GM18517 (cell line): Measurements from ENCODE around the gene TMEM62.
"Not testable (repeated sequence)": the region's sequence is repeated elsewhere in the genome, so short reads cannot be mapped to it uniquely, and the experiment has no call there.

Experiments used
- ATAC-seq: cut with Tn5 transposase; IDR thresholded peaks from one replicate; pipeline ENCODE4 v1.9.1; 2021; ENCODE audit warnings: mild to moderate bottlenecking, moderate library complexity; ENCODE audit not compliant: unreplicated experiment

TMEM62 gene

DNA sequence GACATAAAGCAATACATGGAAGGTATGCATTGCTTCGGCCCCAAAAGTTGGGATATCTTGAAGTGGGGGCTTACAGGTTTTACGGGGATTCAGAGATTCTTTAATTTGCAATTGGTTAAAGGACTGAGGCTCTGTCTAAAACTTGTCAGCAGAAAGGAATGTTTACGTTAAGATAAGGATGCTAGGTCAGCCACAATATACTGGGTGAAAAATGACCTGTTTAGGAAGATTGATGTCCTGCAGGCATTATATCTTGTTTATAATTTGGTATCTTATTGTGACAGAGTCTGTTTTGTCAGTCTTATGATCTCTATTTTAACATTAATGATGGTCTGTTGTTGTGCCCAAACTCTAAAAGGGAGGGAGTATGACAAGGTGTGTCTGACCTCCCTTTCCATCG, 36.5 kb downstream of the TMEM62 start:
- no peak for ATAC-seq

DNA sequence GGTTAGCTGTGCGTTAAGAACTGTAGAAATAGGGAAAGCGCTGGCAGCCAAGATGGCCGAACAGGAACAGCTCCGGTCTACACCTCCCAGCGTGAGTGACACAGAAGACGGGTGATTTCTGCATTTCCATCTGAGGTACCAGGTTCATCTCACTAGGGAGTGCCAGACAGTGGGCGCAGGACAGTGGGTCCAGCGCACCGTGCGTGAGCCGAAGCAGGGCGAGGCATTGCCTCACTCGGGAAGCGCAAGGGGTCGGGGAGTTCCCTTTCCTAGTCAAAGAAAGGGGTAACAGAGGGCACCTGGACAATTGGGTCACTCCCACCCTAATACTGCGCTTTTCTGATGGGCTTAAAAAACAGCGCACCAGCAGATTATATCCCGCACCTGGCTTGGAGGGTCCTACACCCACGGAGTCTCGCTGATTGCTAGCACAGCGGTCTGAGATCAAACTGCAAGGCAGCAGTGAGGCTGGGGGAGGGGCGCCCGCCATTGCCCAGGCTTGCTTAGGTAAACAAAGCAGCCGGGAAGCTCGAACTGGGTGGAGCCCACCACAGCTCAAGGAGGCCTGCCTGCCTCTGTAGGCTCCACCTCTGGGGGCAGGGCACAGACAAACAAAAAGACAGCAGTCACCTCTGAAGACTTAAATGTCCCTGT, 42.4 kb downstream of the TMEM62 start:
- not testable (repeated sequence) for ATAC-seq

DNA sequence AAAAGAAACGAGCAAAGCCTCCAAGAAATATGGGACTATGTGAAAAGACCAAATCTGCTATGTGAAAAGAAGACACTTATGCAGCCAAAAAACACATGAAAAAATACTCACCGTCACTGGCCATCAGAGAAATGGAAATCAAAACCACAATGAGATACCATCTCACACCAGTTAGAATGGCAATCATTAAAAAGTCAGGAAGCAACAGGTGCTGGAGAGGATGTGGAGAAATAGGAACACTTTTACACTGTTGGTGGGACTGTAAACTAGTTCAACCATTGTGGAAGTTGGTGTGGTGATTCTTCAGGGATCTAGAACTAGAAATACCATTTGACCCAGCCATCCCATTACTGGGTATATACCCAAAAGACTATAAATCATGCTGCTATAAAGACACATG, 43.8 kb downstream of the TMEM62 start:
- ATAC-seq = not testable (repeated sequence)

DNA sequence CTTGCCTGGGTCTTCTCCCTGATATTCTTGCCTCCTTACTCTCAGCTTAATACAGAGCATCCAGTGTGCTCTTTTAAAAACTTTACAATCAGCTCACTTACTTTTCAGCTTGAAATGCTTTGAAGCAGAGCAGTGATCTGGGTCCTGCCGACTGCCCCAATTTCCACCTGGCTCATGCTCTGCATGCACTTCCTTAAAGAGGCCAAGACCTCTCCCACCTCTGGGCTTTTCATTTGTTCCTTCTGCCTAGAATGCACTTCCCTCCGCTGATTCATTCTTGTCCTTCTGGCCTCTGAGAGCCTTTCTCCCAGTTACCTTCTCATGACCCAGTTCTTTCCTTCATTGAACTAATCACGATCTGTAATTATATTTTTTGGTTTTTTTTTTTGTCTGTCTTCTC, 49.9 kb downstream of the TMEM62 start:
- ATAC-seq = no peak

DNA sequence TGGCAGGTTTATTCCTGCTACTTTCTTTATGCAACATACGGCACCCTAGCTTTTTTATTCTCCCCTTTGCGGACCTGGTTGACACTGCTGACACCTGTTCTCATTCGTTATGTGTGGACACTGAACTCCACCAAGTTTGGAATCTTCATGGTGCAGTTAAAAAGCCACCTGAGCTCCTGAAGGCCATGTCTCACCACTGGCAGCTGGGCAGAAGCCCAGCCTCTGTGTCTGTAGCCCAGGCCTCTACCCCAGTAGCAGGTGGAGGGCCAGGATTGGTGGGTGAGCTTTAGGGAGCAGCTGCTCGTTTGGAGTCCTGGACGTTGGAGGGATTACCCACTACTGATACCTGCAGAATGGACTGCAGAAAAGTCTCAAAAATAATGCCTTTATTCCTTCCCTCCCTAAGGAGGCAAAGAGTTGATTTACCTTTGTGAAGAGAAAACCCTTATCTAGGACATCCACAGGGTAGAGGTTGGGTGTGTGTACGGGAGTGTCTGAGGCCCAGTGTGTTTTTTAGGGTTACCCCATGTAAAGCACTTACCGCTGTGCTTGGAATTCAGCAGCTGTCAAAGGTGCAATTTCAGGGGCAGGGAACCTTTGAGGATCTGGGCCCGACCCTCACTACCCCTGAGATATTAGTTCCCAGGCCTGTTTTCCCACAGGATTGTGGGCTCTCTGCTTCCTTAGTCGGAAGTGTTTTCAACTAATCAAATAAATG, 51.2 kb downstream of the TMEM62 start:
- peak; percentile 6 for ATAC-seq

DNA sequence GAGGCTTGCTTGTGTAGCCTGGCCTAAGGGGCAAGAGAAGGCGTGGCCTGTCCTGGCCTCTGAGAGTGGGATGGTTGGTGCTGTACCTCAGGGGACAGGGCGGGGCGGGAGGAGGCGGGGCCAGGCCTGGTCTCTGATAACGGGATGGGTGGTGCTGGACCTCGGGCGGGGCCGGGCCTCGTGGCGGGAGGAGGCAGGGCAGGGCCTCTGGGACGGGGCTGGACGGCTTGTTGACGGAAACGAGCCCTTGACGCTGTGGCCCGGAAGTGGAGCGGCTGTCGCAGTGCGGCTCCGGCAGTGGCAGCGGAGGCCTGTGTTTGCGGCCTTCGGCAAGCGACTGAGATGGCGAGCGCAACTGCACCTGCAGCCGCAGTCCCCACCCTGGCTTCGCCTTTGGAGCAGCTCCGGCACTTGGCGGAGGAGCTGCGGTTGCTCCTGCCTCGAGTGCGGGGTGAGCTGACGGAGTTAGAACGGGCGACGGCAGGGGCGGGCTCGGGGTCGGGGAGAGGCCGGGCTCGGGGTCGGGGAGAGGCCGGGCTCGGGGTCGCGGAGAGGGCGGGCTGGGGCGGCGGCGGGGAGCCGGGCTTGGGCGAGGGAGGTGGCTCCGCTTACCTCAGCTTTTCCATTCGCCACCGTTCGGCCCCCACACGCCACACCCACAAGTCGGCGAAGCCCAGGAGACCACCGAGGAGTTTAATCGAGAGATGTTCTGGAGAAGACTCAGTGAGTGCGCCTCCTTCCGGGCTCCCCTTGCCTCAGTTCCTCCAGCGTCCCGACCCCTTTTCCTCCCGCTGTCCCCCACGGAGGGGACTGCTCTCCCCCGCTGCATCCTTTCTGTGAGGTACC, 52.0 kb downstream of the TMEM62 start, which contains the start of gene CCNDBP1:
CCNDBP1 (plus strand) TSS at position 247 of the 846 bp plus-strand sequence; CDS start at position 343, 96 bp downstream.
- peak; percentile 80 for ATAC-seq

DNA sequence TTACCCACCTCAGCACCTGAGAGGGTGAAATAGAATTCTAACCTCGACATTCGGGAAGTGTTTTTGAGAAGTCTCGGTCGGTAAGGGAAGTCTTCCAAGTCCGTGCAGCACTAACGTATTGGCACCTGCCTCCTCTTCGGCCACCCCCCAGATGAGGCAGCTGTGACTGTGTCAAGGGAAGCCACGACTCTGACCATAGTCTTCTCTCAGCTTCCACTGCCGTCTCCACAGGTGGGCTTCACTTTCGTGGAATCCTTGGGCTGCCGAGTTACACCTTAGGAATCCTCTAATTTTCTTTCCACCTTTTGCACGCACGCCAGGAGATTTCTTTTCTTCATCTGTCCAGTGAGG, 52.6 kb downstream of the TMEM62 start:
- no peak for ATAC-seq

DNA sequence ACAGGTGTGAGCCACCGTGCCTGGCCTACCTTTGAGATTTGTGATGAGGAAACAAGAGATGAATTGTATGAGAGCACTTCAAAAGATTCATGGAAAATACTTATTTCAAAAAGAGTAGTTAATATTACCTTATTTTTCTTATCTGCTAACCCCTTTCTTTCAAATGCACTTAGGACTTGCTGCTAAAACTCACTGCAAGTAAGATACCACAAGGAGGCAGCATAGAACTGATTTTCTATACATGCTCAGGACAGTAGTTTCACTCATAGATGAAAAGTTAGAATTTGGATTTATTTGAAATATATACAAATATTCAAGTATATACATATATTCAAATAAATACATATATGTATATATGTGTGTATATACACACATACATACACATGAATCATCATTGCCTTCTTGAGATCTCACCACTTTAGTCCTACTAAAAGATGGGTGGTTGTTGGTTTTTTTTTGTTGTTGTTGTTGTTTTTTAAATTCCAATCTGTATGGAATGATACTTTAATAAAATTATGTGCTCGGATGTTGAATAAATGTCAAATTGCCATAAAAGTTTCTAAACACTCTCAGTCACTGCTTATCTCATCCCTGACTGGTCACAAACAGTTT, 54.3 kb downstream of the TMEM62 start:
- ATAC-seq = no peak

DNA sequence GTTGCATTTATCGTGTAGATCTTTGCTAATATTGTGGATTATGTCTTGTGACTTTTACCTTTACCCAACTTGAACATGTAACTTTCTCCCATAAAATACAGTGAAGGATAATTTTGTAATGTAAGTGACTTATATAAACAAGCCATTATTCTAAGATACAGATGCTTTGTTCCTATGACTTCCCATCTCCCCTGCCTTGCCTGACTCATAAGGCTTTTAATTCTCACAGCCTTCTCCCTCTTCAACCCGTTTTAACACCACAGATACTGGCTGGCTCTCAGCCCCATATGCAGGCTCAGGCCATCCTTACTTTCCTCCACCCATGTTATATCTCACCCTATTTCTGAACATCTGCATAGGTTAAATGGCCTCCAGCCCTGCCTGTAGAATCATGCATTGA, 55.9 kb downstream of the TMEM62 start:
- ATAC-seq = no peak

DNA sequence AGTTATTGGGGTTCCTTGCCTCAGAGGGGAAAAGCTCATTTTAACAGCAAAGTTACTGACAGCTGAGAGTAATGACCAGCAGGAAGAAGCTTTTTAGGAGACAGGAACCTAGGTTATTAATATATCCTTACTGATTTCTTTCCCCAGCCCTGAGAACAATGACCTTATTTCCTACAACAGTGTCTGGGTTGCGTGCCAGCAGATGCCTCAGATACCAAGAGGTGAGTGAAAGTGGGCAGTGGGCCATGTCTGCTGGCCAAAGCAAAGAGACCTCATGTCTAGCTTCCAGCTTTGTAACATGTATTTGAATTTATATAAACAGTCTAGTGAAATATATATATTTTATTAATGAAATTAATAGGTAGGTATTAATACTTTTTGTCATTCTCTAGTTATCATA, 56.8 kb downstream of the TMEM62 start:
- no peak for ATAC-seq

DNA sequence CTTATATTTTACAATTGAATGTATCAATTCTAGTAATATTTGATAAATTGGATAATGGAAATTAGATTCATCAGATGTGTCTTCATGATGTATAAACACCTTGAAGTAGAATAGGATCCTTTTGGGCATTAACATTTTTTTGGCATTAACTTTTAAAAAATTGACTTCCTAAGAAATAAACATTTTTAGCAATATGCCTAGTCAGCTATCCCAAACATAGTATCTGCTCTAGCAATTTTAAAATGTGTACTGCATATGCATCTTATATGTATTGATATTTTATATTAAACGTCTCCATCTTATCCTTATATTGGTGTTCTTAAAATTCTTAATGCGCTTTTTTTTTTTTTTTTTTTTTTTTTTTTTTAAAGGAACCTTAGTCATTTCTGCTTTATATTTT, 60.3 kb downstream of the TMEM62 start:
- ATAC-seq = no peak

DNA sequence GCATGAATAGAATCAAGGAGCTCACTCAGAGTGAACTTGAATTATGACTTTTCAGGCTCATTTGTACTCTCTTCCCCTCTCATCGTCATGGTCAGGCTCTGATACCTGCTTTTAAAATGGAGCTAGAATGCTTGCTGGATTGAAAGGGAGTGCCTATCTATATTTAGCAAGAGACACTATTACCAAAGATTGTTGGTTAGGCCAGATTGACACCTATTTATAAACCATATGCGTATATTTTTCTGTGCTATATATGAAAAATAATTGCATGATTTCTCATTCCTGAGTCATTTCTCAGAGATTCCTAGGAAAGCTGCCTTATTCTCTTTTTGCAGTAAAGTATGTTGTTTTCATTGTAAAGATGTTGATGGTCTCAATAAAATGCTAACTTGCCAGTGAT, 61.4 kb downstream of the TMEM62 start:
- ATAC-seq = no peak

DNA sequence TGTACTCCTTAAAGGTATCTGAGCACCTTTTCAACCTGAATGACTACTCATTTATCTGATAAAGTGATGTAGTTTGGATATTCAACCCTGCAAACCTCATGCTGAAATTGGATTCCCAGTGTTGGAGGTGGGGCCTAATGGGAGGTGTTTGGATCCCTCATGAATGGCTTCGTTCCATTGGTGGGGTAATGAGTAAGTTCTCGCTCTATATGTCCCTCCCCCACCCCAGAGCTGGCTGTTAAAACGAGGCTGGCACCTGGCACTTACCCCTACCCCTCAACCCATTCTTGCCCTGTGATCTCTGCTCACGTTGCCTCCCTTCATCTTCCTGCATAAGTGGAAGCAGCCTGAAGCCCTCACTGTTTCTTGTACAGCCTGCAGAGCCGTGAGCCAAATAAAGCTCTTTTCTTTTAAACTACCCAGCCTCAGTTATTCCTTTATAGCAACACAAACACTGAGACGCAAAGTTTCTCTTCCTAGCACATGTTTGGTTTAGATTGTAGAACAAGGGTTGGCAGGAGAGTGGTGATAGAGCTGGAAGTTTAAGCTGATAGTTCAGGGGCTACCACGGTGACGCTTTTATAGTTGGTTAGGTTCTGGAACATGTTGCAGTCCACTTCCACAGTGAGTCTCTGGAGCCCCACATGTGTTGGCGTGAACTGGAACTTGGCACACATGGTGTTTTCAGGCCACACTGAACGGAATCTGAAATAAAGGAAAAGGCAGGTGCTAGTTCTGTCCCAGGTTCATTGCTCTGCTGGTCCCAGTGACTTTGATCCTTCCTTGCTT, 63.6 kb downstream of the TMEM62 start:
- ATAC-seq = no peak

DNA sequence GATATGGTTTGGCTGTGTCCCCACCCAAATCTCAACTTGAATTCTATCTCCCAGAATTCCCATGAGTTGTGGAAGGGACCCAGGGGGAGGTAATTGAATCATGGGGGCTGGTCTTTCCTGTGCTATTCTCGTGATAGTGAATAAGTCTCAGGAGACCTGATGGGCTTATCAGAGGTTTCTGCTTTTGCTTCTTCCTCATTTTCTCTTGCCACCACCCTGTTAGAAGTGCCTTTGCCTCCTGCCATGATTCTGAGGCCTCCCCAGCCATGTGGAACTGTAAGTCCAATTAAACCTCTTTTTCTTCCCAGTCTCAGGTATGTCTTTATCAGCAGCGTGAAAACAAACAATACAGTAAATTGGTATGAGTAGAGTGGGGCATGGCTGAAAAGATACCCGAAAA, 64.4 kb downstream of the TMEM62 start:
- ATAC-seq = not testable (repeated sequence)

DNA sequence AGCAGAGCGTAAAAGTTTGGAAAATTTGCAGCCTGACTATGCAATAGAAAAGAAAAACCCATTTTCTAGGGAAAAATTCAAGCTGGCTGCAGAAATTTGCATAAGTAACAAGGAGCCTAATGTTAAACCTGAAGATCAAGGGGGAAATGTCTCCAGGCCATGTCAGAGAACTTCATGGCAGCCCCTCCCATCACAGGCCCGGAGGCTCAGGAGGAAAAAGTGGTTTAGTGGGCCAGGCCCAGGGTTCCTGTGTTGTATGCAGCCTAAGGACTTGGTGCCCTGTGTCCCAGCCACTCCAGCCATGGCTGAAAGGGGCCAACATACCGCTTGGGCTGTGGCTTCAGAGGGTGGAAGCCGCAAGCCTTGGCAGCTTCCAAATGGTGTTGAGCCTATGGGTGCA, 65.2 kb downstream of the TMEM62 start:
- ATAC-seq = not testable (repeated sequence)

DNA sequence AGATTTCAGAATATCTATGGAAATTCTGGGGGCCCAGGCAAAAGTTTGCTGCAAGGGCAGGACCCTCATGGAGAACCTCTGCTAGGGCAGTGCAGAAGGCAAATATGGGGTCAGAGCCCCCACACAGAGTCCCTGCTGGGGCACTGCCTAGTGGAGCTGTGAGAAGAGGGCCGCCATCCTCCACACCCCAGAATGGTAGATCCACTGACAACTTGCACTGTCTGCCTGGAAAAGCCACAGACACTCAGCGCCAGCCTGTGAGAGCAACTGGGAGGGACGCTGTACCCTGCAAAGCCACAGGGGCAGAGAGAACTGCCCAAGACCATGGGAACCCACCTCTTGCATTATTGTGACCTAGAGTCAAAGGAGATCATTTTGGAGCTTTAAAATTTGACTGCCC, 65.6 kb downstream of the TMEM62 start:
- no peak for ATAC-seq

DNA sequence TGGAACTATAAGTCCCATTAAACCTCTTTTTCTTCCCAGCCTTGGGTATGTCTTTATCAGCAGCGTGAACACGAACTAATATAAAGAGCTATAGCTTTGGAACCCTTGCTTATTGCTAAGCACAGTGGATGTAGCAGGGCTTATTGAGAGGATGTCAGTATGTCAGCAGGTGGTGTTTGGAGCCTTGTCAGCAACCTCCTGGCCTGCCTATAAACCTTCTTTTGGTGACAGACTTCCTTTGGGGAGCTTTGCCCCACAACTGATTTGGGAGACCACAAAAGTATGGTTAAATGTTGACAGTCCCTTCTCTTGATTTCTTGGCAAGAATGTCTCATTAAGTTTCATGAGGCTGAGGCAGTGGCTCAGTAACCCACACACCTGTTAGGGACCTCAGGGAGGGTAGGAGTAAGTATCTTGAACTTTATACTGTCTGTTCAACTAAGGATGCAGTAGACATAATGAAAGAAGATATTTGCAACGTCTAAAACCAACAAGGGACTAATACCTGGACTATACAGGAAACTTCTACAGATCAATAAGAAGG, 66.6 kb downstream of the TMEM62 start:
- no peak for ATAC-seq

DNA sequence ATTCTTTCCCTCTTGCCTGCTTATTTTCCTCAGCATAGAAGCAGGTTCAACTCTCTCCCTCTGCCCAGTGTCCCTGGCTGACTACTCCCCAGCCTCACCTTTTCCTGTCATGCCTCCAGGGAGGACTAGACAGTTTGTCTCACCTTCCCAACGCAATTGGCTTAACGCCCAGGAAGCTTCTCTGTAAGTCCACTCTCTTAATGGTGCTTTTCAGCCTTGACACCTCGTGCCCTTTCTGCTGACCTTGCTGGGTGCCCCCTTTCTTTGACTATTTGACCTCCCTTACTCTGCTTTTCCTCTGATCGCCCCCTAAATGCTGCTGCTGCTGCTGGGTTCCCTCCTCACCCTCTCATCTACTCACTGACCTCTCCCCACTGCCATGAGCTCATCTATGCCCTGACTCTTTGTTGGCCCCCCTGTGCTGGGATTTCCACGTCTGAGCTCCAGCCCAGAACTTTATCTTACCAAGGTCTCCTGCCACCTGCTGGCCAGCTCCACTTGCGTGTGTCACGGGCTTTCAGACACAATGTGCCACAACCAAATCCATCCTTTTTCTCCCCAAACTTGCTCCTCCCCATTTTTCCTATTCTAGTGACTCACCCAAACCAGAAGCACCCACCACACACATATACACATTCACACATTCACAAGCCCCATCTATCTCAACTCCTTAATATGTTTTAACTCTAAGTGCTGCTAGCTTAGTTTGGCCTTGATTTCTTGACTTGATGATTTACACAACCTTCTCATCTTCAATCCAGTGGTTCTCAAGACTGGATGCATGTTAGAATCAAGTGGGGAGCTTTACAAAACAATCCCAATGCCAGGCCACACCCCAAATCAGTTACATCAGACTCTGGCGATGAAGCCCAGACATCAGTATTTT, 70.9 kb downstream of the TMEM62 start:
- ATAC-seq = no peak

DNA sequence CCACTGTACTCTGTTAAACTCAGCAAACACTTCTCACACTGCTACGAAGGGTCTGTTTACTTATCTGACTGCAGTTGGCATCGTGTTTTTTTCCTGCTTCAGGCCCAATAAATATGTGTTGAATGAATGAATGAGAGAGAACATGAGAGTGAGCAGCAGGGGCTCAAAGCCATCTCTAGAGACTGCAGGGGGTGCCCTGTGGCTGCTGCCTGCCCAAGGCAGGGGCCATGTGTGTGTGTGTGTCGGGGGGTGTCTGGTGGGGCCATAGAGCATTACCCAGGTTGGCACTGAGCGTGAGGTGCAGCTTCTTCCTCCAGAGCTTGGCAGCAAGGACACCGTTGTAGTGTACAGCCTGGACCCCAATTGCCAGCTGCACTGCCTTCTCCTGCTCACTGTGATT, 72.7 kb downstream of the TMEM62 start:
- no peak for ATAC-seq
